GM12878 (cell line): ENCODE measurements around the gene CLIC6. TPM values are rescaled to one million over a fixed set of nuclear protein-coding genes. Genes with fewer than 3 reads are reported as not detected.

Experiments
- ATAC-seq: fragments of 200-7000 bp; cut with Tn5 transposase; 3 replicates; pipeline ENCODE4 v1.9.1; 2020; ENCODE audit warnings: mild to moderate bottlenecking, moderate library complexity
- BruUV-seq: library from RNA; stranded (reverse); fragments of 400-500 nt; replicated peaks from 2 replicates; lab custom pipeline; 2021; lab: Mats Ljungman, UMichigan
- CTCF ChIA-PET: fragments of 300-600 bp; sonication (Branson Sonifier 250); formaldehyde crosslinking; extraction: SDS; loops from one replicate; lab custom pipeline; 2021; ENCODE audit warnings: inconsistent platforms; lab: Yijun Ruan, JAX
- POLR2A ChIA-PET: fragments of 350-600 bp; formaldehyde crosslinking; extraction: SDS; loops from one replicate; lab custom pipeline; 2021; ENCODE audit warnings: inconsistent platforms; lab: Charles Lee
- RAD21 ChIA-PET: fragments of 300-600 bp; sonication (Branson Sonifier 250); formaldehyde crosslinking; loops from one replicate; lab custom pipeline; 2023; ENCODE audit warnings: antibody characterized with exemption; ENCODE audit not compliant: unreplicated experiment; lab: Charles Lee
- SMC1A ChIA-PET: fragments of 300-600 bp; sonication (Branson Sonifier 250); formaldehyde crosslinking; loops from one replicate; lab custom pipeline; 2023; ENCODE audit not compliant: unreplicated experiment, uncharacterized antibody; lab: Charles Lee
- DNase-seq: peaks from one replicate; pipeline ENCODE4 v3.0.0-alpha.2; 2011; ENCODE audit warnings: low read depth, low spot score
- FAIRE-seq: peaks from 3 replicates; lab custom pipeline; 2011; peaks lifted over from hg19 to GRCh38; lab: Jason Lieb, UNC
- H2AFZ ChIP-seq: 2 replicates; pipeline ENCODE4 v1.6.0; 2011; ENCODE audit warnings: low read depth, low read length, control low read depth; ENCODE audit not compliant: control insufficient read depth
- H3K27ac ChIP-seq: 2 replicates; pipeline ENCODE4 v1.5.1; 2011; ENCODE audit warnings: control low read depth; ENCODE audit not compliant: control insufficient read depth, insufficient read depth
- H3K27me3 ChIP-seq, 2 experiments: replicated peaks in 1 of 2; 2 replicates each; pipeline versions ENCODE4 v1.6.0 to v1.6.1; 2011; ENCODE audit warnings: low read length in 1 of 2; ENCODE audit not compliant: control insufficient read depth in 2 of 2, insufficient read depth in 2 of 2
- H3K36me3 ChIP-seq, 2 experiments: 2 replicates each; pipeline ENCODE4 v1.5.1; 2011; ENCODE audit warnings: low read length in 1 of 2; ENCODE audit not compliant: control insufficient read depth in 2 of 2, insufficient read depth in 2 of 2
- H3K4me1 ChIP-seq: 2 replicates; pipeline ENCODE4 v1.6.1; 2011; ENCODE audit warnings: mild to moderate bottlenecking, low read length, moderate library complexity, mixed read lengths; ENCODE audit not compliant: control insufficient read depth, insufficient read depth
- H3K4me2 ChIP-seq: 2 replicates; pipeline ENCODE4 v1.6.0; 2011; ENCODE audit warnings: control low read depth; ENCODE audit not compliant: control insufficient read depth, insufficient read depth
- H3K4me3 ChIP-seq: fragments of 200-600 bp; sonication (generic); 2 replicates; pipeline ENCODE4 v1.5.1; 2016
- H3K79me2 ChIP-seq: 2 replicates; pipeline ENCODE4 v1.6.0; 2011; ENCODE audit warnings: low read length; ENCODE audit not compliant: control insufficient read depth, insufficient read depth
- H3K9ac ChIP-seq: 2 replicates; pipeline ENCODE4 v1.8.0; 2011; ENCODE audit warnings: low read length, control low read depth, mixed read lengths; ENCODE audit not compliant: control insufficient read depth, insufficient read depth
- H3K9me3 ChIP-seq: replicated peaks from 3 replicates; pipeline ENCODE4 v1.5.1; 2011; ENCODE audit warnings: mild to moderate bottlenecking, low read length; ENCODE audit not compliant: control insufficient read depth, insufficient read depth
- H4K20me1 ChIP-seq: 2 replicates; pipeline ENCODE4 v1.6.0; 2011; ENCODE audit not compliant: control insufficient read depth, insufficient read depth
- ATF2 ChIP-seq: IDR thresholded peaks from 2 replicates; pipeline ENCODE4 v1.6.1; 2012; ENCODE audit warnings: low read length, inconsistent platforms
- CBX5 ChIP-seq: sonication (generic); IDR thresholded peaks from 2 replicates; pipeline ENCODE4 v1.6.1; 2016; ENCODE audit warnings: low read depth, moderate library complexity, mild to moderate bottlenecking, inconsistent platforms
- CREM ChIP-seq: IDR thresholded peaks from 2 replicates; pipeline ENCODE4 v1.6.1; 2014; ENCODE audit warnings: antibody characterized with exemption, low read depth
- E2F4 ChIP-seq: IDR thresholded peaks from 2 replicates; pipeline ENCODE4 v1.6.1; 2012; ENCODE audit warnings: low read depth, low read length, improper control_type of control experiment
- E2F8 ChIP-seq: fragments of 450-650 bp; IDR thresholded peaks from 2 replicates; pipeline ENCODE4 v1.6.1; 2018; ENCODE audit warnings: mild to moderate bottlenecking, low read depth, moderate library complexity; ENCODE audit not compliant: partially characterized antibody
- EP300 ChIP-seq, 2 experiments: fragments of 150-350 bp in 1 of 2; IDR thresholded peaks; 2 replicates each; pipeline ENCODE4 v1.6.1; 2011 to 2012; ENCODE audit warnings: low read depth in 2 of 2, low read length in 2 of 2, borderline replicate concordance in 1 of 2, improper control_type of control experiment in 1 of 2, inconsistent platforms in 1 of 2; ENCODE audit not compliant: control insufficient read depth in 1 of 2
- IKZF1 ChIP-seq: fragments of 450-650 bp; conservative IDR thresholded peaks from 2 replicates; pipeline ENCODE4 v1.6.1; 2017; ENCODE audit warnings: antibody characterized with exemption, mild to moderate bottlenecking
- JUNB ChIP-seq: IDR thresholded peaks from 2 replicates; pipeline ENCODE4 v1.6.1; 2016; ENCODE audit warnings: antibody characterized with exemption, mild to moderate bottlenecking
- MEF2A ChIP-seq: IDR thresholded peaks from 2 replicates; pipeline ENCODE4 v1.6.1; 2011; ENCODE audit warnings: low read depth, mild to moderate bottlenecking, low read length, moderate library complexity; ENCODE audit not compliant: insufficient read depth
- NFYB ChIP-seq: IDR thresholded peaks from 2 replicates; pipeline ENCODE4 v1.6.1; 2011; ENCODE audit warnings: low read depth, mild to moderate bottlenecking, low read length, improper control_type of control experiment, moderate library complexity; ENCODE audit not compliant: insufficient read depth
- NR2C2 ChIP-seq: IDR thresholded peaks from 2 replicates; pipeline ENCODE4 v1.6.1; 2011; ENCODE audit warnings: borderline replicate concordance, low read depth; ENCODE audit not compliant: control insufficient read depth, insufficient read length
- POLR2AphosphoS2 ChIP-seq: IDR thresholded peaks from 2 replicates; pipeline ENCODE4 v1.6.1; 2011; ENCODE audit warnings: low read depth, mild to moderate bottlenecking, low read length, improper control_type of control experiment, moderate library complexity
- POLR2AphosphoS5 ChIP-seq: IDR thresholded peaks from 2 replicates; pipeline ENCODE4 v1.6.1; 2011; ENCODE audit warnings: mild to moderate bottlenecking, low read length, inconsistent platforms
- RBBP5 ChIP-seq: fragments of 200-600 bp; sonication (generic); conservative IDR thresholded peaks from 2 replicates; pipeline ENCODE4 v1.6.1; 2016
- SMAD1 ChIP-seq: fragments of 450-650 bp; IDR thresholded peaks from 2 replicates; pipeline ENCODE4 v1.6.1; 2018; ENCODE audit warnings: mild to moderate bottlenecking, low read depth; ENCODE audit not compliant: partially characterized antibody
- STAT3 ChIP-seq: IDR thresholded peaks from 2 replicates; pipeline ENCODE4 v1.6.1; 2011; ENCODE audit warnings: low read depth, low read length, improper control_type of control experiment
- ZNF217 ChIP-seq: fragments of 450-650 bp; IDR thresholded peaks from 2 replicates; pipeline ENCODE4 v1.6.1; 2017; ENCODE audit warnings: antibody characterized with exemption, mild to moderate bottlenecking
- ZNF384 ChIP-seq: IDR thresholded peaks from 2 replicates; pipeline ENCODE4 v1.6.1; 2012; ENCODE audit warnings: low read depth, mild to moderate bottlenecking, low read length, improper control_type of control experiment, borderline replicate concordance
- WGBS: methylation state at CpG from one replicate; pipeline ENCODE4 v1.1.6; 2016; ENCODE audit warnings: low lambda C conversion rate; ENCODE audit not compliant: insufficient replicate concordance, insufficient coverage; ENCODE audit errors: missing lambda C conversion rate; 5-methylcytosine and 5-hydroxymethylcytosine counted together
- in situ Hi-C: fragments of 300-500 bp; cut with MboI; formaldehyde crosslinking; loops from 9 replicates; pipeline ENCODE4 v1.14.3; 2018; ENCODE audit warnings: mixed read lengths
- intact Hi-C: fragments of 100-400 bp; cut with micrococcal nuclease; formaldehyde crosslinking; loops from one replicate; pipeline ENCODE4 v1.14.2; 2022; ENCODE audit not compliant: unreplicated experiment
- polyA plus RNA-seq, 11 experiments: library from polyadenylated mRNA; depleted of rRNA in 4 of 11; unstranded in 6 of 11; stranded (reverse) in 5 of 11; fragments of >200 nt; fragmentation: Nextera tagmentation in 4 of 11; fragmentation: Illumina TruSeq in 1 of 11; extraction: Ambion mirVana in 4 of 11; extraction: Trizol in 1 of 11; gene quantifications; 1 replicate in 1 of 11; 2 replicates in 10 of 11; pipeline versions ENCODE4 v1.2.1 to v1.2.3, GENCODE V29; 2011 to 2016; ENCODE audit warnings: inconsistent platforms in 2 of 11, missing spikeins in 2 of 11, low read depth in 1 of 11
- total RNA-seq, 4 experiments: library from RNA; depleted of rRNA in 3 of 4; stranded (reverse); fragments of >200 nt in 3 of 4; fragmentation: Illumina TruSeq in 1 of 4; extraction: Trizol in 1 of 4; gene quantifications; 2 replicates each; pipeline versions ENCODE4 v1.2.1 to v1.2.3, GENCODE V29; 2013 to 2021

The CLIC6 gene
- total and polyA plus RNA-seq, 10 of the 15 experiments (the other 5 are each of a cell fraction or from before 2014, with no cell fraction given): 5.7 to 34.1 (median 11.2) TPM

GRCh38 chr21:34695434-34695833 is 26.6 kb downstream of the CLIC6 start:
- 2% methylated on average over 2 of the region's 2 CpGs for WGBS
- Histone ChIP-seq H3K4me1 (peaks cover 51% of the 10 kb centered on the region), H4K20me1 (no peaks in the 10 kb centered on the region), H3K27ac (peak overlapping the region; percentile 82), H3K4me2 (peak overlapping the region; percentile 31; the same call in 1 of the 2 replicates), H3K4me3 (no peak overlapping the region), H3K9me3 (no peaks in the 10 kb centered on the region; the same call in 2 of the 3 replicates), H2AFZ (peak overlapping the region; percentile 1; the same call in 1 of the 2 replicates), H3K36me3 (peaks cover 0 to 2% of the 10 kb centered on the region in 2 experiments; a peak in 2 of 4 replicates), H3K79me2 (peaks cover 24% of the 10 kb centered on the region), H3K9ac (peak overlapping the region; percentile 55), H3K27me3 (no peaks in the 10 kb centered on the region)
- intact Hi-C loops (loop anchor here (5.0 kb wide), 1 partner anchor 172 kb away; no protein-coding TSS in a partner anchor), in situ Hi-C loops (no loop called here)
- SMC1A ChIA-PET: interaction anchor here (1.0 to 1.8 kb wide), 7 partner anchors 11 to 1246 kb away, joined by 3 to 5 read pairs (median 4); no protein-coding TSS in a partner anchor
- no TSS peak for BruUV-seq
- CTCF ChIA-PET: interaction anchor here (0.8 to 6.2 kb wide), 3 partner anchors 11 to 50 kb away, joined by 3 to 40 read pairs (median 5); no protein-coding TSS in a partner anchor
- RAD21 ChIA-PET: interaction anchor here (1.2 to 1.3 kb wide), 2 partner anchors 22 to 75 kb away, joined by 3 to 4 read pairs; no protein-coding TSS in a partner anchor
- ATAC-seq: peak; percentile 92
- peak; percentile 75 for DNase-seq
- POLR2A ChIA-PET: no interaction called here
- FAIRE-seq: peak; percentile 74
- TF ChIP-seq POLR2AphosphoS5: no peak
- no peak for TF ChIP-seq NFYB
- TF ChIP-seq RBBP5: no peak
- no peak for TF ChIP-seq NR2C2
- TF ChIP-seq E2F4: no peak
- no peak for TF ChIP-seq POLR2AphosphoS2
- TF ChIP-seq EP300 (IDR thresholded peaks at IDR 0.05; ENCODE audit: borderline replicate concordance in 1 of 2, control insufficient read depth in 1 of 2, low read depth in 2 of 2, low read length in 2 of 2): peak; percentile 60 to 72; a peak in 2 of 4 replicates
- TF ChIP-seq SMAD1: no peak
- no peak for TF ChIP-seq STAT3
- TF ChIP-seq JUNB: peak; percentile 72
- peak; percentile 75 for TF ChIP-seq ATF2
- 0 out of 2 replicates have a peak, but pooled peaks have one; percentile 42 for TF ChIP-seq CBX5
- TF ChIP-seq IKZF1: peak; percentile 87
- peak; percentile 75 for TF ChIP-seq CREM
- peak; percentile 53 for TF ChIP-seq MEF2A
- TF ChIP-seq ZNF217: no peak
- TF ChIP-seq E2F8: no peak
- no peak for TF ChIP-seq ZNF384
